Nephron progenitor cell (in vitro differentiated cells): ENCODE results near the gene SLCO3A1.

Source experiments
- DNase-seq: peaks from one replicate; pipeline ENCODE4 v3.0.0; 2021
- H3K27ac Mint-ChIP-seq: 2 replicates; pipeline ENCODE4 v1.8.0; 2021; ENCODE audit warnings: mild to moderate bottlenecking, moderate library complexity, mixed read lengths
- H3K27me3 Mint-ChIP-seq: 2 replicates; pipeline ENCODE4 v1.8.0; 2021; ENCODE audit warnings: mild to moderate bottlenecking, low read depth, mixed read lengths; ENCODE audit not compliant: poor library complexity
- H3K36me3 Mint-ChIP-seq: 2 replicates; pipeline ENCODE4 v1.8.0; 2021; ENCODE audit warnings: low read depth, mixed read lengths
- H3K4me1 Mint-ChIP-seq: 2 replicates; pipeline ENCODE4 v1.8.0; 2021; ENCODE audit warnings: mixed read lengths
- H3K4me3 Mint-ChIP-seq: 2 replicates; pipeline ENCODE4 v1.8.0; 2021; ENCODE audit warnings: mild to moderate bottlenecking, moderate library complexity, mixed read lengths
- H3K9me3 Mint-ChIP-seq: 2 replicates; pipeline ENCODE4 v1.8.0; 2021; ENCODE audit warnings: mild to moderate bottlenecking, moderate library complexity, mixed read lengths
- CTCF ChIP-seq: fragments of 200-600 bp; sonication (generic); IDR thresholded peaks from 2 replicates; pipeline ENCODE4 v1.5.0; 2021; ENCODE audit warnings: antibody characterized with exemption

The SLCO3A1 gene

GRCh38 chr15:91878319-91878870, 24.9 kb downstream of the SLCO3A1 start:
- no peak for TF ChIP-seq CTCF
- H3K27ac Mint-ChIP-seq, result no peak overlapping the region
- no peak overlapping the region for H3K4me3 Mint-ChIP-seq
- peaks cover 10% of the 10 kb centered on the region for H3K4me1 Mint-ChIP-seq
- H3K36me3 Mint-ChIP-seq, result no peaks in the 10 kb centered on the region
- DNase-seq, result no peak
- H3K27me3 Mint-ChIP-seq, result peaks cover 20% of the 10 kb centered on the region
- H3K9me3 Mint-ChIP-seq, result no peaks in the 10 kb centered on the region

GRCh38 chr15:91879158-91879557, 25.6 kb downstream of the SLCO3A1 start:
- no peak overlapping the region for H3K27ac Mint-ChIP-seq
- H3K9me3 Mint-ChIP-seq, result no peaks in the 10 kb centered on the region
- no peak for TF ChIP-seq CTCF
- H3K4me3 Mint-ChIP-seq, result no peak overlapping the region
- H3K36me3 Mint-ChIP-seq, result no peaks in the 10 kb centered on the region
- H3K4me1 Mint-ChIP-seq, result peaks cover 10% of the 10 kb centered on the region
- DNase-seq, result no peak
- peaks cover 26% of the 10 kb centered on the region for H3K27me3 Mint-ChIP-seq

GRCh38 chr15:91880373-91880772, 26.9 kb downstream of the SLCO3A1 start:
- Mint-ChIP-seq H3K36me3 (no peaks in the 10 kb centered on the region), H3K27ac (no peak overlapping the region), H3K4me3 (no peak overlapping the region), H3K27me3 (peaks cover 26% of the 10 kb centered on the region), H3K9me3 (no peaks in the 10 kb centered on the region), H3K4me1 (peaks cover 3% of the 10 kb centered on the region)
- no peak for TF ChIP-seq CTCF
- DNase-seq, result no peak

GRCh38 chr15:91881569-91882297, 28.2 kb downstream of the SLCO3A1 start:
- no peak overlapping the region for H3K27ac Mint-ChIP-seq
- H3K4me1 Mint-ChIP-seq, result peaks cover 7% of the 10 kb centered on the region
- H3K4me3 Mint-ChIP-seq, result no peak overlapping the region
- no peaks in the 10 kb centered on the region for H3K36me3 Mint-ChIP-seq
- peaks cover 28% of the 10 kb centered on the region for H3K27me3 Mint-ChIP-seq
- TF ChIP-seq CTCF, result no peak
- no peaks in the 10 kb centered on the region for H3K9me3 Mint-ChIP-seq
- no peak for DNase-seq

- no peak for TF ChIP-seq CTCF
- no peak overlapping the region for H3K27ac Mint-ChIP-seq
- peaks cover 28% of the 10 kb centered on the region for H3K27me3 Mint-ChIP-seq
- H3K4me1 Mint-ChIP-seq, result peaks cover 20% of the 10 kb centered on the region
- H3K4me3 Mint-ChIP-seq, result no peak overlapping the region
- no peaks in the 10 kb centered on the region for H3K9me3 Mint-ChIP-seq
- H3K36me3 Mint-ChIP-seq, result no peaks in the 10 kb centered on the region
- DNase-seq, result no peak
These were observed 29.5 kb downstream of the SLCO3A1 start for GRCh38 chr15:91882858-91883586.
